HepG2 (cell line): ENCODE results near the gene P2RX7. TPM values are rescaled to one million over a fixed set of nuclear protein-coding genes. Genes with fewer than 3 reads are reported as not detected.

Experiments used
- ATAC-seq: fragments of 200-7000 bp; cut with Tn5 transposase; 3 replicates; pipeline ENCODE4 v1.9.1; 2020; ENCODE audit warnings: mild to moderate bottlenecking, moderate library complexity
- BruUV-seq: library from RNA; stranded (reverse); fragments of 400-500 nt; replicated peaks from 2 replicates; lab custom pipeline; 2021; lab: Mats Ljungman, UMichigan
- CTCF ChIA-PET: fragments of 300-600 bp; formaldehyde crosslinking; extraction: SDS; loops from one replicate; lab custom pipeline; 2021; ENCODE audit warnings: low total read pairs, inconsistent platforms, low intra/inter-chr PET ratio; lab: Yijun Ruan, JAX
- POLR2A ChIA-PET: fragments of 350-600 bp; sonication (Branson Sonifier 250); formaldehyde crosslinking; loops from one replicate; lab custom pipeline; 2020; ENCODE audit warnings: antibody characterized with exemption, inconsistent platforms; lab: Yijun Ruan, JAX
- DNase-seq: peaks from one replicate; pipeline ENCODE4 v3.0.0-alpha.2; 2015; ENCODE audit warnings: low spot score
- FAIRE-seq: peaks from 3 replicates; lab custom pipeline; 2011; peaks lifted over from hg19 to GRCh38; lab: Jason Lieb, UNC
- H2AFZ ChIP-seq: one replicate; pipeline ENCODE4 v1.6.1; 2011; ENCODE audit warnings: low read length, inconsistent platforms
- H3K27ac ChIP-seq: fragments of 300-600 bp; 3 replicates; pipeline ENCODE4 v1.8.0; 2011; ENCODE audit warnings: mixed run types, mild to moderate bottlenecking, mixed read lengths, low read length, inconsistent platforms; ENCODE audit not compliant: insufficient read depth; ENCODE audit errors: extremely low read length
- H3K27me3 ChIP-seq, 2 experiments: fragments of 200-600 bp in 1 of 2; 2 replicates in 1 of 2; 3 replicates in 1 of 2; pipeline versions ENCODE4 v1.6.0 to v1.8.0; 2011; ENCODE audit warnings: low read length in 2 of 2, mild to moderate bottlenecking in 2 of 2, moderate library complexity in 2 of 2, inconsistent platforms in 1 of 2; ENCODE audit not compliant: insufficient read depth in 2 of 2, control insufficient read depth in 1 of 2
- H3K36me3 ChIP-seq, 2 experiments: fragments of 200-600 bp in 1 of 2; replicated peaks in 1 of 2; 2 replicates in 1 of 2; 3 replicates in 1 of 2; pipeline versions ENCODE4 v1.5.1 to v1.8.0; 2011; ENCODE audit warnings: low read length in 2 of 2, inconsistent platforms in 1 of 2; ENCODE audit not compliant: insufficient read depth in 2 of 2, control insufficient read depth in 1 of 2
- H3K4me1 ChIP-seq: 2 replicates; pipeline ENCODE4 v1.5.1; 2012; ENCODE audit warnings: low read length, inconsistent platforms; ENCODE audit not compliant: insufficient read depth
- H3K4me2 ChIP-seq: 2 replicates; pipeline ENCODE4 v1.6.0; 2011; ENCODE audit warnings: low read depth, low read length, inconsistent platforms
- H3K4me3 ChIP-seq, 3 experiments: fragments of 200-600 bp in 1 of 3; sonication (generic), shearing (Covaris generic) in 1 of 3; replicated peaks in 1 of 3; 2 replicates each; pipeline ENCODE4 v1.5.1; 2011 to 2016; ENCODE audit warnings: low read length in 3 of 3, inconsistent platforms in 2 of 3, low read depth in 2 of 3, mild to moderate bottlenecking in 2 of 3, control low read depth in 1 of 3, mixed read lengths in 1 of 3; ENCODE audit not compliant: insufficient read depth in 1 of 3
- H3K79me2 ChIP-seq: one replicate; pipeline ENCODE4 v1.6.1; 2011; ENCODE audit warnings: low read length, inconsistent platforms; ENCODE audit not compliant: insufficient read depth
- H3K9ac ChIP-seq: 2 replicates; pipeline ENCODE4 v1.6.0; 2011; ENCODE audit warnings: mild to moderate bottlenecking, low read depth, low read length, inconsistent platforms; ENCODE audit not compliant: insufficient read depth
- H3K9me3 ChIP-seq: 2 replicates; pipeline ENCODE4 v1.5.1; 2012; ENCODE audit warnings: mild to moderate bottlenecking, low read length
- H4K20me1 ChIP-seq: 2 replicates; pipeline ENCODE4 v1.6.0; 2011; ENCODE audit warnings: inconsistent platforms, mild to moderate bottlenecking, low read length, moderate library complexity; ENCODE audit not compliant: insufficient read depth
- CBX2 ChIP-seq, 2 experiments: fragments of 200-600 bp in 1 of 2; sonication (generic); formaldehyde crosslinking in 1 of 2; IDR thresholded peaks; 2 replicates each; pipeline versions ENCODE4 v1.7.0 to v1.8.1; 2018 to 2022; ENCODE audit warnings: low read depth in 2 of 2, low read length in 1 of 2, mild to moderate bottlenecking in 1 of 2, missing genetic modification reagents in 1 of 2
- CREB1 ChIP-seq, 2 experiments: fragments of 450-650 bp in 1 of 2; IDR thresholded peaks; 2 replicates each; pipeline ENCODE4 v1.6.1; 2016 to 2017; ENCODE audit warnings: control low read depth in 1 of 2, mild to moderate bottlenecking in 1 of 2, missing compliant biosample characterization in 1 of 2, missing genetic modification characterization in 1 of 2
- IKZF5 ChIP-seq: IDR thresholded peaks from 2 replicates; pipeline ENCODE4 v1.6.1; 2018; ENCODE audit warnings: missing genetic modification reagents, mild to moderate bottlenecking, missing compliant biosample characterization
- KDM4B ChIP-seq: sonication (generic); formaldehyde crosslinking; IDR thresholded peaks from 2 replicates; pipeline ENCODE4 v1.4.0; 2020; ENCODE audit warnings: missing genetic modification reagents
- KLF9 ChIP-seq: IDR thresholded peaks from 2 replicates; pipeline ENCODE4 v1.6.1; 2016; ENCODE audit warnings: low read depth
- MTA3 ChIP-seq: sonication (generic); formaldehyde crosslinking; IDR thresholded peaks from 2 replicates; pipeline ENCODE4 v1.4.0; 2020; ENCODE audit warnings: missing genetic modification reagents
- PRMT3 ChIP-seq: sonication (generic); formaldehyde crosslinking; IDR thresholded peaks from 2 replicates; pipeline ENCODE4 v1.8.1; 2022; ENCODE audit warnings: low read depth, mild to moderate bottlenecking, moderate library complexity, missing genetic modification reagents, borderline replicate concordance
- REL ChIP-seq: sonication (generic); formaldehyde crosslinking; conservative IDR thresholded peaks from 2 replicates; pipeline ENCODE4 v1.8.0; 2022; ENCODE audit warnings: mild to moderate bottlenecking, missing genetic modification reagents, moderate library complexity
- USF2 ChIP-seq, 2 experiments: sonication (generic) in 1 of 2; formaldehyde crosslinking in 1 of 2; IDR thresholded peaks; 2 replicates each; pipeline versions ENCODE4 v1.5.1 to v1.6.1; 2011 to 2020; ENCODE audit warnings: borderline replicate concordance in 1 of 2, low read depth in 1 of 2, low read length in 1 of 2, mild to moderate bottlenecking in 1 of 2, missing genetic modification reagents in 1 of 2, moderate library complexity in 1 of 2
- ZIK1 ChIP-seq: sonication (generic); formaldehyde crosslinking; IDR thresholded peaks from 2 replicates; pipeline ENCODE4 v1.5.0; 2020; ENCODE audit warnings: mild to moderate bottlenecking, low read depth, missing genetic modification reagents, borderline replicate concordance
- ZNF143 ChIP-seq: sonication (generic); formaldehyde crosslinking; IDR thresholded peaks from 2 replicates; pipeline ENCODE4 v1.4.0; 2020; ENCODE audit warnings: missing genetic modification reagents
- ZNF326 ChIP-seq: sonication (generic); formaldehyde crosslinking; IDR thresholded peaks from 2 replicates; pipeline ENCODE4 v1.4.0; 2020; ENCODE audit warnings: missing genetic modification reagents, borderline replicate concordance
- ZNF34 ChIP-seq: sonication (generic); formaldehyde crosslinking; IDR thresholded peaks from 2 replicates; pipeline ENCODE4 v1.4.0; 2020; ENCODE audit warnings: mild to moderate bottlenecking, missing genetic modification reagents, borderline replicate concordance
- ZSCAN21 ChIP-seq: sonication (generic); formaldehyde crosslinking; IDR thresholded peaks from 2 replicates; pipeline ENCODE4 v1.8.0; 2022; ENCODE audit warnings: mild to moderate bottlenecking, missing genetic modification reagents, moderate library complexity, borderline replicate concordance
- WGBS: methylation state at CpG from one replicate; pipeline ENCODE4 v1.1.6; 2017; ENCODE audit warnings: low lambda C conversion rate; 5-methylcytosine and 5-hydroxymethylcytosine counted together
- in situ Hi-C: cut with HindIII; loops from 2 replicates; pipeline ENCODE4 v1.10.0; 2017; ENCODE audit warnings: low pct_unique_long_range_greater_than_20kb; ENCODE audit not compliant: extremely low pct_ligation_motif_present
- intact Hi-C: fragments of 100-400 bp; cut with micrococcal nuclease; formaldehyde crosslinking; loops from one replicate; pipeline ENCODE4 v1.10.0; 2022; ENCODE audit not compliant: unreplicated experiment
- polyA plus RNA-seq, 8 experiments: library from polyadenylated mRNA; depleted of rRNA in 3 of 8; stranded (reverse) in 7 of 8; unstranded in 1 of 8; fragments of >200 nt; fragmentation: Illumina TruSeq in 4 of 8; extraction: Trizol in 4 of 8; gene quantifications; 2 replicates each; pipeline versions ENCODE4 v1.2.1 to v1.2.3, GENCODE V29; 2011 to 2016; ENCODE audit warnings: low read depth in 4 of 8, missing spikeins in 1 of 8, mixed read lengths in 1 of 8; ENCODE audit not compliant: insufficient read depth in 1 of 8
- total RNA-seq, 5 experiments: library from RNA; depleted of rRNA; stranded (reverse); fragments of >200 nt; fragmentation: Illumina TruSeq; extraction: Trizol; gene quantifications; 2 replicates each; pipeline ENCODE4 v1.2.3, GENCODE V29; 2016; ENCODE audit warnings: low read depth in 1 of 5
- TF ChIP-seq, protein P1 (sequence below): sonication (generic); formaldehyde crosslinking; IDR thresholded peaks from 2 replicates; pipeline ENCODE4 v1.4.0; 2020; ENCODE audit warnings: missing genetic modification reagents
- TF ChIP-seq, protein P2 (sequence below): sonication (generic); formaldehyde crosslinking; IDR thresholded peaks from 2 replicates; pipeline ENCODE4 v1.8.0; 2022; ENCODE audit warnings: missing genetic modification reagents, mild to moderate bottlenecking, moderate library complexity, borderline replicate concordance

P2RX7 gene
- total and polyA plus RNA-seq, 2 of the 13 experiments (the other 11 are each of a cell fraction or from before 2014, with no cell fraction given) = 0.13 to 0.73 TPM

- peaks cover 16% of the 10 kb centered on the region; the same call in 1 of the 2 replicates for H3K4me1 ChIP-seq
- no peaks in the 10 kb centered on the region for H3K36me3 ChIP-seq
- no TSS peak for BruUV-seq
- H2AFZ ChIP-seq = no peak overlapping the region
- ChIA-PET POLR2A (no interaction called here), CTCF (no interaction called here)
- WGBS = 32% methylated on average over 4 of the region's 5 CpGs
- FAIRE-seq (no peak), ATAC-seq (no peak), DNase-seq (no peak)
- no peak overlapping the region for H3K4me3 ChIP-seq
- no peaks in the 10 kb centered on the region for H4K20me1 ChIP-seq
- H3K4me2 ChIP-seq = no peak overlapping the region
- intact Hi-C loops (no loop called here), in situ Hi-C loops (no loop called here)
- H3K9ac ChIP-seq = no peak overlapping the region
- no peaks in the 10 kb centered on the region for H3K9me3 ChIP-seq
- H3K27ac ChIP-seq = no peak overlapping the region
- no peaks in the 10 kb centered on the region for H3K79me2 ChIP-seq
- no peaks in the 10 kb centered on the region; a peak in 1 of 5 replicates for H3K27me3 ChIP-seq
- TF ChIP-seq ZSCAN21 (CRISPR knock-in tag) (no peak), ZNF34 (no peak), CBX2 (IDR thresholded peaks at IDR 0.05; ENCODE audit: low read depth, low read length) (no peak), CBX2 (CRISPR knock-in tag; IDR thresholded peaks at IDR 0.05; ENCODE audit: low read depth) (no peak), USF2 (IDR thresholded peaks at IDR 0.05; ENCODE audit: low read depth, low read length) (no peak), USF2 (CRISPR knock-in tag; IDR thresholded peaks at IDR 0.05; ENCODE audit: borderline replicate concordance) (no peak), KLF9 (no peak), KDM4B (no peak), PRMT3 (no peak), IKZF5 (CRISPR knock-in tag) (no peak), REL (CRISPR knock-in tag) (no peak), ZIK1 (CRISPR knock-in tag) (no peak), ZNF326 (CRISPR knock-in tag) (no peak), ZNF143 (no peak), CREB1 (IDR thresholded peaks at IDR 0.05) (no peak), CREB1 (CRISPR knock-in tag; IDR thresholded peaks at IDR 0.05) (no peak), MTA3 (CRISPR knock-in tag) (no peak)
- TF ChIP-seq, protein P1, sequence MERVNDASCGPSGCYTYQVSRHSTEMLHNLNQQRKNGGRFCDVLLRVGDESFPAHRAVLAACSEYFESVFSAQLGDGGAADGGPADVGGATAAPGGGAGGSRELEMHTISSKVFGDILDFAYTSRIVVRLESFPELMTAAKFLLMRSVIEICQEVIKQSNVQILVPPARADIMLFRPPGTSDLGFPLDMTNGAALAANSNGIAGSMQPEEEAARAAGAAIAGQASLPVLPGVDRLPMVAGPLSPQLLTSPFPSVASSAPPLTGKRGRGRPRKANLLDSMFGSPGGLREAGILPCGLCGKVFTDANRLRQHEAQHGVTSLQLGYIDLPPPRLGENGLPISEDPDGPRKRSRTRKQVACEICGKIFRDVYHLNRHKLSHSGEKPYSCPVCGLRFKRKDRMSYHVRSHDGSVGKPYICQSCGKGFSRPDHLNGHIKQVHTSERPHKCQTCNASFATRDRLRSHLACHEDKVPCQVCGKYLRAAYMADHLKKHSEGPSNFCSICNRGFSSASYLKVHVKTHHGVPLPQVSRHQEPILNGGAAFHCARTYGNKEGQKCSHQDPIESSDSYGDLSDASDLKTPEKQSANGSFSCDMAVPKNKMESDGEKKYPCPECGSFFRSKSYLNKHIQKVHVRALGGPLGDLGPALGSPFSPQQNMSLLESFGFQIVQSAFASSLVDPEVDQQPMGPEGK = no peak
- TF ChIP-seq, protein P2, sequence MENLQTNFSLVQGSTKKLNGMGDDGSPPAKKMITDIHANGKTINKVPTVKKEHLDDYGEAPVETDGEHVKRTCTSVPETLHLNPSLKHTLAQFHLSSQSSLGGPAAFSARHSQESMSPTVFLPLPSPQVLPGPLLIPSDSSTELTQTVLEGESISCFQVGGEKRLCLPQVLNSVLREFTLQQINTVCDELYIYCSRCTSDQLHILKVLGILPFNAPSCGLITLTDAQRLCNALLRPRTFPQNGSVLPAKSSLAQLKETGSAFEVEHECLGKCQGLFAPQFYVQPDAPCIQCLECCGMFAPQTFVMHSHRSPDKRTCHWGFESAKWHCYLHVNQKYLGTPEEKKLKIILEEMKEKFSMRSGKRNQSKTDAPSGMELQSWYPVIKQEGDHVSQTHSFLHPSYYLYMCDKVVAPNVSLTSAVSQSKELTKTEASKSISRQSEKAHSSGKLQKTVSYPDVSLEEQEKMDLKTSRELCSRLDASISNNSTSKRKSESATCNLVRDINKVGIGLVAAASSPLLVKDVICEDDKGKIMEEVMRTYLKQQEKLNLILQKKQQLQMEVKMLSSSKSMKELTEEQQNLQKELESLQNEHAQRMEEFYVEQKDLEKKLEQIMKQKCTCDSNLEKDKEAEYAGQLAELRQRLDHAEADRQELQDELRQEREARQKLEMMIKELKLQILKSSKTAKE (CRISPR knock-in tag) = no peak
Observed at GRCh38 chr12:121170151-121170550, 37.5 kb downstream of the P2RX7 start.
